Mammary epithelial cell (primary cell): ENCODE measurements around the gene DMP1.

ENCODE experiments used
- EZH2 ChIP-seq: IDR thresholded peaks from 2 replicates; pipeline ENCODE4 v1.6.1; 2012; ENCODE audit warnings: low read length, inconsistent platforms, borderline replicate concordance
- TF ChIP-seq, protein P1 (sequence below), 2 donors: IDR thresholded peaks in 1 of 2; conservative IDR thresholded peaks in 1 of 2; 2 replicates each; pipeline ENCODE4 v1.5.1; 2011 to 2012; ENCODE audit warnings: inconsistent platforms in 2 of 2, low read length in 2 of 2, mild to moderate bottlenecking in 2 of 2, control low read depth in 1 of 2, low read depth in 1 of 2; ENCODE audit not compliant: insufficient read depth in 1 of 2; ENCODE audit errors: extremely low read depth in 1 of 2

DNA sequence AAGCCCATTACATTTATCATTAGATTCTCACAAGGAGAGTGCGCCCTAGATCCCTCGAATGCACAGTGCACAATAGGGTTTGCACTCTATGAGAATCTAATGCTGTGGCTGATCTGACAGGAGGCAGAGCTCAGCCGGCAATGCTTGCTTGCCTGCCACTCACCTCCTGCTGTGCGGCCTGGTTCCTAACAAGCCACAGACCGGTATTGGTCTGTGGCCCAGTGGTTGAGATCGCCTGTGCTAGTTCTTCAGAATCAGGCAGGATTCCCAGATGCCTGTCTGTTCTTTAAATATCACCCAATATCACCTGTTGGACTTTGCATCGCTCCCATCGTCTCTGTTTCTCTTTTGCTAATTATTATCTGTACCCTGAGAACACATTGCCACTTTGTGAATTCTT, 27.8 kb upstream of the DMP1 start:
- TF ChIP-seq, protein P1, sequence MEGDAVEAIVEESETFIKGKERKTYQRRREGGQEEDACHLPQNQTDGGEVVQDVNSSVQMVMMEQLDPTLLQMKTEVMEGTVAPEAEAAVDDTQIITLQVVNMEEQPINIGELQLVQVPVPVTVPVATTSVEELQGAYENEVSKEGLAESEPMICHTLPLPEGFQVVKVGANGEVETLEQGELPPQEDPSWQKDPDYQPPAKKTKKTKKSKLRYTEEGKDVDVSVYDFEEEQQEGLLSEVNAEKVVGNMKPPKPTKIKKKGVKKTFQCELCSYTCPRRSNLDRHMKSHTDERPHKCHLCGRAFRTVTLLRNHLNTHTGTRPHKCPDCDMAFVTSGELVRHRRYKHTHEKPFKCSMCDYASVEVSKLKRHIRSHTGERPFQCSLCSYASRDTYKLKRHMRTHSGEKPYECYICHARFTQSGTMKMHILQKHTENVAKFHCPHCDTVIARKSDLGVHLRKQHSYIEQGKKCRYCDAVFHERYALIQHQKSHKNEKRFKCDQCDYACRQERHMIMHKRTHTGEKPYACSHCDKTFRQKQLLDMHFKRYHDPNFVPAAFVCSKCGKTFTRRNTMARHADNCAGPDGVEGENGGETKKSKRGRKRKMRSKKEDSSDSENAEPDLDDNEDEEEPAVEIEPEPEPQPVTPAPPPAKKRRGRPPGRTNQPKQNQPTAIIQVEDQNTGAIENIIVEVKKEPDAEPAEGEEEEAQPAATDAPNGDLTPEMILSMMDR (conservative IDR thresholded peaks at IDR 0.05 in 1 of 2, IDR thresholded peaks at IDR 0.05 in 1 of 2; ENCODE audit: extremely low read depth in 1 of 2, insufficient read depth in 1 of 2, low read depth in 1 of 2, low read length in 2 of 2) = no peak
- TF ChIP-seq EZH2 = no peak
